Vagina (tissue), 2 donors: Measurements from ENCODE around the gene GSTM3.

Experiments
- POLR2AphosphoS5 ChIP-seq, 2 donors: sonication (generic); formaldehyde crosslinking; IDR thresholded peaks; one replicate each; pipeline ENCODE4 v1.9.0; 2017; ENCODE audit warnings: antibody characterized with exemption in 2 of 2, mild to moderate bottlenecking in 2 of 2, low read depth in 1 of 2; ENCODE audit not compliant: insufficient read depth in 1 of 2
- TF ChIP-seq, protein P1 (sequence below), 3 experiments: fragments of 450-650 bp in 2 of 3; fragments of 200-600 bp in 1 of 3; sonication (generic) in 1 of 3; IDR thresholded peaks; one replicate each; pipeline ENCODE4 v1.5.1; 2017 to 2019; ENCODE audit warnings: antibody characterized with exemption in 3 of 3, mild to moderate bottlenecking in 2 of 3, moderate library complexity in 2 of 3

DNA sequence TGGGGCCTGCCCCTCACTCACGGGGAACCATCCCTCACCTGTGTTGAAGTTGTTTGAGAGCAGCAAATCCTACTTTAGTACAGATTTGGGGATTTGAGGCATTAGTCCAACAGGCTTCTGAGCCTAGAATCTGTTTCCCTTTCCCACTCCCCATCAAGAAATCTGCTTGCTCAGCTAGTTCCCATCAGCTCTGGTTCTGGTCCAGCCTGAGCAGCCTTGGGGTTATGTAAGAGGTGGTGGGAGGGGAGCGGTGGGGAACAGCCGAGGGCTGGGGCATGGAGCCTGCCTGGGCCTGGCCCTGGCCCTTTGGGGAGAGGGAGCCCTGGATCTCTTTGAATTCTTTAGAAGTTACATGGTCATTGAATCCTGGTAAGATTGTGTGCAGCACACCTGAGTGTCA is 24.7 kb downstream of the GSTM3 start:
- TF ChIP-seq, protein P1, sequence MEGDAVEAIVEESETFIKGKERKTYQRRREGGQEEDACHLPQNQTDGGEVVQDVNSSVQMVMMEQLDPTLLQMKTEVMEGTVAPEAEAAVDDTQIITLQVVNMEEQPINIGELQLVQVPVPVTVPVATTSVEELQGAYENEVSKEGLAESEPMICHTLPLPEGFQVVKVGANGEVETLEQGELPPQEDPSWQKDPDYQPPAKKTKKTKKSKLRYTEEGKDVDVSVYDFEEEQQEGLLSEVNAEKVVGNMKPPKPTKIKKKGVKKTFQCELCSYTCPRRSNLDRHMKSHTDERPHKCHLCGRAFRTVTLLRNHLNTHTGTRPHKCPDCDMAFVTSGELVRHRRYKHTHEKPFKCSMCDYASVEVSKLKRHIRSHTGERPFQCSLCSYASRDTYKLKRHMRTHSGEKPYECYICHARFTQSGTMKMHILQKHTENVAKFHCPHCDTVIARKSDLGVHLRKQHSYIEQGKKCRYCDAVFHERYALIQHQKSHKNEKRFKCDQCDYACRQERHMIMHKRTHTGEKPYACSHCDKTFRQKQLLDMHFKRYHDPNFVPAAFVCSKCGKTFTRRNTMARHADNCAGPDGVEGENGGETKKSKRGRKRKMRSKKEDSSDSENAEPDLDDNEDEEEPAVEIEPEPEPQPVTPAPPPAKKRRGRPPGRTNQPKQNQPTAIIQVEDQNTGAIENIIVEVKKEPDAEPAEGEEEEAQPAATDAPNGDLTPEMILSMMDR (IDR thresholded peaks at IDR 0.05), result no peak
- no peak for TF ChIP-seq POLR2AphosphoS5 (IDR thresholded peaks at IDR 0.05; ENCODE audit: insufficient read depth in 1 of 2, low read depth in 1 of 2)
